GM18511 (cell line): Measurements from ENCODE around the gene CEP112.
"Not testable (repeated sequence)": the region's sequence is repeated elsewhere in the genome, so short reads cannot be mapped to it uniquely, and the experiment has no call there.

Source experiments
- ATAC-seq: cut with Tn5 transposase; IDR thresholded peaks from one replicate; pipeline ENCODE4 v1.9.1; 2021; ENCODE audit warnings: mild to moderate bottlenecking, moderate library complexity; ENCODE audit not compliant: unreplicated experiment

Gene CEP112

DNA sequence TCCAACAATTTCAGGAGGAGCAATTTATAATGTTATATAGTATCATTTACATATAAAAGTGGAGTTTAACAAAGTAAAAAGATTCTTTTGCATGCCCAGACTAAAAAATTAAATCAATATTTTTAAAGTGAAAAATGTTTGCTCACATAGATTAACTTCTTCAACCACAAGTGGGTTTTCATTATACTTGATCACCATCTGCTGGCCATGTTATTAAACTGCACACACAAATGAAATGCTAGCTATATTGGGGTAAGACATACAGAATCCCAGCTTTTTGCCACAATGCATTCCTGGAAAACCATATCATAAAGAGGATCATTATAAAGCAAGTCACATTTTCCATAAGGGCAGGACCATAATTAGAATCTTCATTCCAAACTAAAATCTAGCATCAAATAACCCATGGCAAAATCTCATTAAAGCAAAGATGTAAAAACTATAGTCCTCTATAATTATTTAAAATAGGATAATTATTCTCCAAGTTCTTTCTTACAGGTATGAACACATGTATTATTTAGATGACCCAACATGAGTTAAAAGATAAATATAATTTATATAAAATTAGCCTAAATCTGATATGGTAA lies 26.3 kb downstream of the CEP112 start:
- no peak for ATAC-seq

DNA sequence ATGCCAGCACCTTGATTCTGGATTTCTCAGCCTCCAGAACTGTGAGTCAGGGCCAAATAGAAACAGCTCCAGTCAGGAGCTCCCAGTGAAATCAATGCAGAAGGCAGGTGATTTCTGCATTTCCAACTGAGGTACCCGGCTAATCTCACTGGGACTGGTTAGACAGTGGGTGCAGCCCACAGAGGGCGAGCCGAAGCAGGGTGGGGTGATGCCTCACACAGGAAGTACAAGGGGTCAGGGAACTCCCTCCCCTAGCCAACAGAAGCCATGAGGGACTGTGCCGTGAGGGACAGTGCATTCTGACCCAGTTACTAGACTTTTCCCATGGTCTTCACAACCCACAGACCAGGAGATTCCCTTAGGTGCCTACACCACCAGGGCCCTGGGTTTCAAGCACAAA lies 36.9 kb downstream of the CEP112 start:
- not testable (repeated sequence) for ATAC-seq

DNA sequence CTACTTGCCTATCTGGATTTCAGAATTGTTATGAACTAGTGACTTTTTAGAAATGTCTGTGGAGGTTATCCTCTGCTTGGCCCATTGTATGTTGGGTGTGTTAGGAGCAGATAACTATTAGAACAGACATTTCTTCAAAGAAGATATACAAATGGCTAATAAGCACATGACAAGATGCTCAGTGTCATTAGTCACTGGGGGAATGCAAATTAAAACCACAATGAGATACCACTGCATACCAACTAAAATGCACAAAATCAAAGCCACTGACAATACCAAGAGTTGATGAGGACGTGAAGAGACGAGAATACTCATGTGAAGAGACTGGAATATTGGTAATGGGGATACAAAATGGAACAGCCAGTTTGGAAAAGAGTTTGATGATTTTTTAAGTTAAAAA lies 39.2 kb downstream of the CEP112 start:
- ATAC-seq = no peak

DNA sequence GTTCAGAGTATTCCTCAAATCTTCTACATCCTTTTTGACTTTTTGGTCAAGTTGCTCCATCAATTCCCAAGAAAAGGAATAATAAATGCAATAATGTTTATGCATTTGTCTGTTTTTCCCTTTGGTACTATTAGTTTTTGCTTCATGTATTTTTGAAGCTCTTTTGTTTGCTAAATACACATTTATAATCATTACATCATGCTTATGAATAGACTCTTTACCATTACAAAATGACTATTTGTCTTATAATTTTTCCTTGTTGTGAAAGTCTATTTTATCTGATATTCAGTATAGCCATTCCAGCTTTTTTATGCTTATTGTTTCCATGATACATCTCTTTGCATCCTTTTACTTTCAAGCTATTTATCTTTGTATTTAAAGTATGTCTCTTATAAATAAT lies 41.2 kb downstream of the CEP112 start:
- no peak for ATAC-seq

DNA sequence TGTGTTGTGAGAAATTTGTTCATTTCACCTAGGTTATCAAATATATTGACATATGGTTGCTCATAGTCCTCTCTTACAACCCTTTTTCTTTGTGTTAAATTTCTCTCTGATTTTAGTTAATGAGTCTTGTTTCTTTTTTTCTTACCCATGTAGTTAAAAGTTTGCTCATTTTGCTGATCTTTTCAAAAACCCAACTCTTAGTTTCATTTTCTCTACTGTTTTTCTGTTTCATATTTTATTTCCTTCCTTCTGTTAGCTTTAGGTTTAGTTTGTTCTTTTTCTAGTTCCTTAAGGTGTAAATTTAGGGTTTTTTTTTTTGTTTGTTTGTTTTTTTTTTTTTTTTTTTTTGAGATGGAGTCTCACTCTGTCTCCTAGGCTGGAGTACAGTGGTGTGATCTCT lies 42.4 kb downstream of the CEP112 start:
- no peak for ATAC-seq

DNA sequence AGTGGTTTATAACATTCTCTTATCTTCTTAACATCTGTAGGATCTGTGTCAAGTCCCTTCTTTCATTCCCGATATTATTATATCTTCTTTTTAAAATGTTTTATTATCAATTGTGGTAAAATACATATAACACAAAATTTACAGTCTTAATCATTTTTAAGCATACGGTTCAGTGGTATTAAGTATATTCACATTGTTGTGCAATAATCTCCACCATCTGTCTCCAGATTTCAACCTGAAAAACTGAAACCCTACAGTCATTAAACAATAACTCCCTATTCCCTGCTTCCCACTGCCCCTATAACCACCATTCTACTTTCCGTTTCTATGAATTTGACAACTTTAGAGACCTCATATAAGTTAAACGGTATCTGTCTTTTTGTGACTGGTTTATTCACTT lies 45.5 kb downstream of the CEP112 start:
- no peak for ATAC-seq

DNA sequence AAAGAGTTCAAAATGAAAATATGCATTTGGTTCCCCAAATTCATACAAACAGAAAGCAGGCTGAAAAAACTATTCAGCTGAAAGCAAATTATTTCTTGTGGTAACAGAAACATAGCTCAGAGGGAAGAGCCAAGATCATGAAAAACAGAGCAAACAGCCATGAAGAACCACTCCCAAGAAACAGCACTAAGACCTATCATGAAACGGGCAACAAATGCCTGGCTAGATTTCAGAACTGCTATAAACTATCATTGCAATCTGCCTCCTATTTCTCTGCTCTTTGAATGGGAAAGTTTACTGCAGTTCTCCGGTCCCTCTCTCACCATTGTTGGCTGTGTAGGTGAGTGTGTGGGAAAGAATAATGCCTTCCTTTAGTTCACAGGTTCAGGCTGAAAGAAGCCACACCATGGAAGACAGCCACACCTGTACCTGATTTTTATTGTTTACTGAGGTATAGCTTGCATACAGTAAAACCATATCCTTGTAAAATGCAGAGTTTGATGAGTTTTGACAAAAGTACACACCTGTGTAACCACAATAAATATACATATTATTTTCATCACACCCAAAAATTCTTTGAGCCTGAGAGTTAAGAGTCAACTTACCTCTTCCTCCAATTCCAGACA lies 48.2 kb downstream of the CEP112 start:
- ATAC-seq = no peak

DNA sequence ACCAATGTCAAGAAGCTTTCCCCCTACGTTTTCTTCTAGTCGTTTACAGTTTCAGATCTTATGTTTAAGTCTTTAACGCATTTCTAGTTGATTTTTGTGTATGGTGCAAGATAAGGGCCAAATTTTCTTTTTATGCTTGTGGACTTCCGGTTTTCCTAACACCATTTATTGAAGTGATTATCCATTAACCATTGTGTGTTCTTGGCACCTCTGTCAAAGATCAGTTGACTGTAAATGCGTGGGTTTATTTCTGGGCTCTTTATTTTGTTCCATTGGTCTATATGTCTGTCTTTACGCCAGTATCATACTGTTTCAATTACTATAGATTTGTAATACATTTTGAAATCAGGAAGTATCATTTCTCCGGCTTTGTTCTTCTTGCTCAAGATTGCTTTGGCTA lies 49.5 kb downstream of the CEP112 start:
- ATAC-seq = no peak

DNA sequence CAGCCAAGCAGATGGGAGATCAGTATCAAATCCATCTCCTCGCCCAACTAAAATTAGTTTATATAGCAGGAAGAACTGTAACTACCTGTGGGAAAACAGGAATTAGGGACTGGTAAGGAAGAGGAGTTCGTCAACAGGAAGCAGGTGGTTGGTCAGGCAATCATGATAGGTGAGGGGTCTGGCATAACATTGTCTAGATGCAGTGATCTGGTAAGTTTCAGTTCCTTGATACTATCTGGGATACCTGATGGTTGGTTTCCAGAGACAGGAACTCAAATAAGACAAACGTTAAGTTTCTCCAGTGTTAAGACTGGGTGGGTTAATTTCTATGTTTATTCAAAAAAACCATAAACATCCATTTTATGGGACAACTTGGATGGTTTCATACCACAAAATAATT lies 53.8 kb downstream of the CEP112 start:
- no peak for ATAC-seq

DNA sequence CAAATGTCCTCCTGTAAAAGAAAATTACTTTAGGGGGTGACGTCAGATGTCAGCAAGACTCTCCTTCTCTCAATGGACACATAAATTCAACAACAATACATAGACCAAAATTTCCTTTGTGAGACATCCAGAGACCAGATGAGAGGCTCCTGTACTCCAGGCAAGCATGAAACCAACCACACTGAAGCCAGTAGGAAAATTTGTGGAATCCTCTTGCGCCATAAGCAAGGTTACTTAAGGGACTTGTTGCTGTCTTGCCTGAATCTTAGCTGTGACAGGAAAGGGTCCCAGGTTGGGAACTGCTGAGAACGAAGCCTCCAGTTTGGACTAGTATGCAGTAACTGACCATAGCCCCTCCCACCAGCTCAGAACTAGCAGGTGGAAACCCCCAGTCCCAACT lies 56.0 kb downstream of the CEP112 start:
- ATAC-seq = no peak

DNA sequence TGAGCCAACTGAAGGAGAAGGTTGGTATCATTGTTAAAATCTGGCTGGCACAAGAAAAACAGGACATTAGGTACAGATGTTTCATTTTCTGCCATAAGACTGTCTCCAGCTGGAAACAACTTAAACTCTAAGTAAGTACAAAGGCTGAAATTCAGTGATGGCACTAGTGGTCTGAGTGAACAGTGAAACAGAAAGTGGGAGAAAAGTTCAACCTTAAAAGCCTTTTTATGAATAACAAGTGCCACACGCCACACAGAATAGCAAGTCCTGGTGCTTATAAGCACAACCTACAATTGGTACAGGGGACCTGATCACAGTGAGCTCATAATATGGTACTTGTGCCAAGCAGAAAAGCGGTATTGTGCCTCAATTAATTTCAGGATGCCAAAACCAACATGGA lies 56.7 kb downstream of the CEP112 start:
- no peak for ATAC-seq

DNA sequence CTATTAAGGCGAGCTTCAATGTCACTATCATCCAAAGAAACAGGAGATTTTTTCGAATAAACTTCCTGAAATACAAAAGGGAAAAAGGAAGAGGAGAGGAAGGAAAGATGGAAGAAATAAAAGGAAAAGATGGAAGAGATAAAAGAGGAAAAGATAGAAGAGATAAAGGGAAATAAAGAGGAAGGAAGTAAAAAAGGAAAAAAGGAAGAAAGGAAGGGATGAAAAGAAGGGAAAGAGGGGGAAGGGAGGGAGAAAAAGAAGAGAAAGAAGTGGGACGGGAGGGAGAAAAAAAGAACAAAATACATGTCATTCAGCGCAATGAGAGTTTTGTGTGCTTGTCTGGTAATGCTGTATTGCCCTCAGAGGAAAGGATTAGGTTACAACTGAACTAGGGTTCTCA lies 62.2 kb downstream of the CEP112 start:
- no peak for ATAC-seq

DNA sequence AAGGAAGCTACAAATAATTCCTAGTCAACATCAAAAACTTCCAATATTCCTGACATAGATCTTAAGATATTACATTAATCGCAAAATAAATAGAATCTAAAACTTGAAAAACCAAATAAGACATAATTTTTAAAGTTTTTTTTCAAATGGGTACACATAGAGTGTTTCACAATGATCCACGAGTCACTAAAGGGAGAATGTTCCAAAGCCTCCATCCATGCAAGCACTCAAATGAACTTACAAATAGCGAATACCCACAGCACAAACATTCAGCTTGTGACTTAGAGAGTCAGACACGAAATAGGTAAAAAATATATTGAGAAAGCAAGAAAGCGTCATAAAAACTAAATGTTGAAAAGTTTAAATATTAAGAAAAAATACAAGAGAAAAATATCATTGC lies 65.7 kb downstream of the CEP112 start:
- no peak for ATAC-seq

DNA sequence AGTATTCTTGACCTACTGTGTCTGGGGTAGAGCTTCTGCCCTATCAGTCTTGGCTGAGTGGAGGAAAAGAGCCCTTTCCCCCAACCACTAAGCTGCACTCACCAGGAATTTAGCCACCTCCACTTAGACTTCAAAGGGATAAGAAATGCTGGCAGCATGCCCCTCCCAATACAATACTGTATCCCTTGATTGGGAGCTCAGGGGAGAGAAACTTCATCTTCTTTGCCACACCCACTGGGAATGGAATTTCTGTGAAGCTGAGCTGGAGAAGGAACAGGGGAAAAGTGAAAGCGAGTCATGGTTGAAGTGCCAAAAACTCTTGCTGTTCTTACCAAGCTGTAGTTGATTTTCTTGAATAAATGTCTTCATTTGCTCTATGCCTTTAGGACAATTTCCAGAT lies 68.8 kb downstream of the CEP112 start:
- no peak for ATAC-seq

DNA sequence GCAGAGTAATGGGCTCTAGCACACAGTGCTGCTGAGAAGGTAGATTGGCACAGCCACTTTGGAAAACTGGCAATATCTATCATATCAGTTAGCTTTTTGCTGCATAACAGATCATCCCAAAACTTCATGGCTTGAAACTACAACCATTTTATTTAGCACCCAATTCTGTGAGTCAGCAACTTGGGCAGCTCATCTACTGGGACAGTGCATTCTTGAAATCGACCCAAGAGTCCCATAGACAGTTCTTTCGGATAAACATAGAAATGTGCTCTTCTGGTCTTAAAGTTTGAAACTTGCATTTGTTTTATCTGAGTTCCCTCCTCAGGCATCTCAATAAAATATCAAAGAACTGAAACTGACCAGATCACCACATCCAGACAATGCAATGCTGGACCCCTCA lies 76.7 kb downstream of the CEP112 start:
- ATAC-seq = no peak

DNA sequence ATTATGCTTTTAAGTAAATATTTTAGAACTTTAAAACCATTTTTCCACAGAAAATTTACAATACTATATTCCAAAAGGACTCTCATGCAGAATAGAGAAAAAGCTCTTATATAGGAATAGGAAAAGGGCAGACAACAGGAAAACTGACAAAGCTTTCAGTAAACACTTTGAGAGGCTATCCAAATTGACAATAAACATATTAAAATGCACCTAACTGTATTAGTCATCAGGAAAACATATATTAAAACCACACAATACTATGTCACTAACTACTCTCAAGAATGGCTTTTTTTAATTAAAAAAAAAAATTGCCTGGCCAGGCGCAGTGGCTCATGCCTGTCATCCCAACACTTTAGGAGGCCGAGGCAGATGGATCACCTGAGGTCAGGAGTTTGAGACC lies 77.3 kb downstream of the CEP112 start:
- no peak for ATAC-seq

DNA sequence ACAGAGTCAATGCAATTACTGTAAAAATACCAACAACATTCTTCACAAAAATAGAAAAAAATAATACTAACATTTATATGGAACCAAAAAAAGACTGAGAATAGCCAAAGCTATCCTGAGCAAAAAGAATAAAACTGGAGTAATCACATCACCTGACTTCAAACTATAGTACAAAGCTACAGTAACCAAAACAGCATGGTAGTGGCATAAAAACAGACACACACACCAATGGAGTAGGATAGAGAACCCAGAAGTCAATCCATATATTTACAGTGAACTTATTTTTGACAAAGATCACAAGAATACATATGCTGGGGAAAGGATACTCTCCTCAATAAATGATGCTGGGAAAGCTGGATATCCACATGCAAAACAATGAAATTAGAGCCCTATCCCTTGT lies 84.2 kb downstream of the CEP112 start:
- ATAC-seq = no peak

DNA sequence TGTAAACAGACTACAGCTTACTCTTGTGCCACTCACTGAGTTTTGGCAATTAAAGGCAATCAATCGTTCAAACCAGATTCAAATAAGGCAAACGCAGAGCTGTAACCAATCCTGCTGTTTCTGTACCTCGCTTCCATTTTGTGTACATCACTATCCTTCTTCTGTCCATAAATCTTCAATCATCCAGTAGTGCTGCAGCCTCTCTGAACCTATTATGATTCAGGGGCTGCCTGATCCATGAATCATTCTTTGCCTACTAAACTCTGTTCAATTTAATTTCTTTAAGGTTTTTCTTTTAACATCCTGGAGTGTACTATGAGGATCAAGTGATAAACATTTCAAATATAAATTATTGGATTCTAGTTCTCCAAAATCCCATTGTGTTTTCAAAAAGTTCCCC lies 93.9 kb downstream of the CEP112 start:
- no peak for ATAC-seq

DNA sequence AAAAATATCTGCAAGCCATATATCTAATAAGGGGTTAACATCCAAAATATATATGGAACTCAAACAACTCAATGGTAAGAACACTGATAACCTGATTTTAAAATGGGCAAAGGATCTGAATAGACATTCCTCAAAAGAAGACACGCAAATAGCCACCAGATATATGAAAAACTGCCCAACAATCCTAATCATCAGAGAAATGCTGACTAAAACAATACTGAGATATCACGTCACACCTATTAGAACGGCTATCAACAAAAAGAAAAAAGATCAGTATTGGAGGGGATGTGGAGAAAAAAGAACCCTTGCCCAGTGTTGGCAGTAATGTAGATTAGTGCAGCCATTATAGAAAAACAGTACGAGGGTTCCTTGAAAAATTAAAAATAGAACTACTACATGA lies 97.2 kb downstream of the CEP112 start:
- ATAC-seq = no peak

DNA sequence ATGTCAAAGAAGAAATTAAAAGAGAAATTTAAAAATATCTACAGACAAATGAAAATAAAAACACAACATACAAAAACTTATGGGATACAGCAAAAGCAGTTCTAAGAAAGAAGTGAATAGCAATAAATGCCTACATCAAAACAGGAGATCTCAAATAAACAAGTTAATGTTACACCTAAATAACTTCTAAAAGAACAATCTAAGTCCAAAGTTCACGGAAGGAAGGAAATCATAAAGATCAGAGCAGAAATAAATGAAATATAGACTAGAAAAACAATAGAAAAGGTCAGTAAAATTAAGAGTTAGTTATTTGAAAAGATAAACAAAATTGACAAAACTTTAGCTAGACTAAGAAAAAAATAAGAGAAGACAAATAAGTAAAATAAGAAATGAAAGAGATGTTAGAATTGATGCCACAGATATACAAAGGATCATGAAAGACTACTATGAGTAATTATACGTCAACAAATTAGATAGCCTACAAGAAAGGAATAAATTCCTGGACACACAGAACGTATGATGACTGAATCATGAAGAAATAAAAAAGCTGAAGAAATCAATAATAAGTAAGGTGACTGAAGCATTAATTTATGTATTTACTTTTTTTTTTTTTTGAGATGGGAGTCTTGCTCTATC lies 100.4 kb downstream of the CEP112 start:
- ATAC-seq = no peak

DNA sequence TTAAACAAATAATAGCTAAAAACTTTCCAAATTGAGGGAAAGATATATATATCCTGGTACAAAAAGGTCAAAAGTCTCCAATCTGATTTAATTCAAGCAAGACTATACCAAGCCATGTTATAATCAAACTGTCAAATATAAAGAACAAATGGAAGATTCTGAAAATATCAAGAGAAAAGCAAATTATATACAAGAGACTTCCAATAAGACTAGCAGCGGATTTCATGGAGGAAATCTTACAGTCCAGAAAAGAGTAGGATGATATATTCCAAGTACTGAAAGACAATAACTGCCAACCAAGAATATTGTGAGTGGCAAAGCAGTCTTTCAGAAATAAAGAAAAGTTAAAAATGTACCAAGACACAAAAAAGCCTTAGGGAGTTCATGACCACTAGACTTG lies 102.2 kb downstream of the CEP112 start:
- ATAC-seq = no peak

DNA sequence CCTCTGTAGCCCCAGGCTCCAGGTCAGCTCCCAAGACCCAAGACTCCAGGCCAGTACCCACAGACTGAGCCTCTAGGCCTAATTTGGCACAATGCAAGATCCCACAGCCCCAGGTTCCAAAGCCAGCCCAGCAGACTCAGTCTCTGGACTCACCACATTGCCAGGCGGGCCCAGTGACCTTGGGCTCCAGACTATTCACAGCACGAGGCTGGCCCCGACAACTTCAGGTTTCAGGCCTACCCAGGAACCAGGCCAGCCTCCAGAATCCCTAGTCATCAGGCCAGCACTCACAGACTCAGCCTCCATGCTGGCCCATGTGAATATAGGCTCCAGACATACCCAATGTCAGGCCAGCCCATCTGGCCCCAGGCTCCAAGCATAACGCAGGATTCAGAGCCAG lies 103.8 kb downstream of the CEP112 start:
- ATAC-seq = no peak

DNA sequence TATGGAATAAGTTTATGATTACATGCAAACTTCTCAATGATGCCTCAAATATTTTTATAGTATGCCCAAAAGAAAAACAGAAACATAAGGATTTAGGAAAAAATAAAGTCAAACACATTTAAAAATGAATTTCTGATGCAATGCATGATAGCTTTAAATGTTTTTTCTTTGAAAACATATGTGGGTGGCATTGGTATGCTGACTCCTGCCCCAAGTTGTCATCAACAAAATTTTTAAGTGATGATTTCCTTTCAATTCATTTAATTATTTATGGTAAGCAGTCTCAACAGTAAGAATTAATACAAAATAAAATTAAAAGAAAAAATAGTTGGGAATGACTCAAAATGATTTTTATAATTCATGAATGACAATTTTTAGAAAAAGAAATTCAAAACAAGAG lies 104.9 kb downstream of the CEP112 start:
- ATAC-seq = no peak
